Osteocyte (in vitro differentiated cells): Measurements from ENCODE around the gene CD99. TPM values are rescaled to one million over a fixed set of nuclear protein-coding genes. Genes with fewer than 3 reads are reported as not detected.
"Not testable (repeated sequence)": the region's sequence is repeated elsewhere in the genome, so short reads cannot be mapped to it uniquely, and the experiment has no call there.

ENCODE experiments used
- DNase-seq: peaks from one replicate; pipeline ENCODE4 v3.0.0; 2021; ENCODE audit warnings: mixed read lengths; ENCODE audit not compliant: unreplicated experiment; ENCODE audit errors: extremely low spot score
- H3K27ac Mint-ChIP-seq: one replicate; pipeline ENCODE4 v1.8.0; 2021; ENCODE audit warnings: mild to moderate bottlenecking, mixed read lengths; ENCODE audit not compliant: unreplicated experiment
- H3K27me3 Mint-ChIP-seq: one replicate; pipeline ENCODE4 v1.8.0; 2021; ENCODE audit warnings: mixed read lengths; ENCODE audit not compliant: unreplicated experiment
- H3K36me3 Mint-ChIP-seq: one replicate; pipeline ENCODE4 v1.8.0; 2021; ENCODE audit warnings: mixed read lengths; ENCODE audit not compliant: unreplicated experiment
- H3K4me1 Mint-ChIP-seq: one replicate; pipeline ENCODE4 v1.8.0; 2021; ENCODE audit warnings: mixed read lengths; ENCODE audit not compliant: unreplicated experiment
- H3K4me3 Mint-ChIP-seq: one replicate; pipeline ENCODE4 v1.8.0; 2021; ENCODE audit warnings: mild to moderate bottlenecking, moderate library complexity, mixed read lengths; ENCODE audit not compliant: unreplicated experiment
- H3K9me3 Mint-ChIP-seq: one replicate; pipeline ENCODE4 v1.8.0; 2021; ENCODE audit warnings: mixed read lengths; ENCODE audit not compliant: unreplicated experiment
- CTCF ChIP-seq: fragments of 200-600 bp; sonication (generic); IDR thresholded peaks from 2 replicates; pipeline ENCODE4 v1.5.0; 2021; ENCODE audit warnings: antibody characterized with exemption, mild to moderate bottlenecking, moderate library complexity
- total RNA-seq: library from RNA; stranded (reverse); gene quantifications from 2 replicates; pipeline ENCODE4 v1.2.1, GENCODE V29; 2021

Gene CD99
- total RNA-seq, 1 donor from 2014 or later = 621 TPM

- Mint-ChIP-seq H3K4me1 (no peaks in the 10 kb centered on the region), H3K9me3 (no peaks in the 10 kb centered on the region), H3K27ac (no peak overlapping the region), H3K27me3 (peaks cover 17% of the 10 kb centered on the region), H3K4me3 (no peak overlapping the region), H3K36me3 (no peaks in the 10 kb centered on the region)
- TF ChIP-seq CTCF = no peak
- no peak for DNase-seq
Observed at GRCh38 chrX:2767631-2768455, 76.7 kb downstream of the CD99 start.

GRCh38 chrX:2769615-2770014, 78.5 kb downstream of the CD99 start:
- no peak overlapping the region for H3K4me3 Mint-ChIP-seq
- TF ChIP-seq CTCF = no peak
- H3K36me3 Mint-ChIP-seq = no peaks in the 10 kb centered on the region
- H3K27me3 Mint-ChIP-seq = peaks cover 25% of the 10 kb centered on the region
- H3K4me1 Mint-ChIP-seq = no peaks in the 10 kb centered on the region
- no peak overlapping the region for H3K27ac Mint-ChIP-seq
- H3K9me3 Mint-ChIP-seq = peaks cover 1% of the 10 kb centered on the region
- DNase-seq = no peak

GRCh38 chrX:2773166-2774055, 82.3 kb downstream of the CD99 start:
- not testable (repeated sequence) for DNase-seq, H3K9me3 Mint-ChIP-seq, H3K27ac Mint-ChIP-seq, H3K4me1 Mint-ChIP-seq, H3K36me3 Mint-ChIP-seq, H3K4me3 Mint-ChIP-seq
- H3K27me3 Mint-ChIP-seq = peaks cover 38% of the 10 kb centered on the region

- H3K27ac Mint-ChIP-seq = no peak overlapping the region
- peaks cover 7% of the 10 kb centered on the region for H3K9me3 Mint-ChIP-seq
- H3K27me3 Mint-ChIP-seq = peaks cover 38% of the 10 kb centered on the region
- no peak for TF ChIP-seq CTCF
- no peaks in the 10 kb centered on the region for H3K36me3 Mint-ChIP-seq
- DNase-seq = no peak
- H3K4me3 Mint-ChIP-seq = no peak overlapping the region
- no peaks in the 10 kb centered on the region for H3K4me1 Mint-ChIP-seq
Observed at GRCh38 chrX:2774057-2774456, 83.0 kb downstream of the CD99 start.

GRCh38 chrX:2774776-2775175, 83.7 kb downstream of the CD99 start:
- no peak overlapping the region for H3K4me3 Mint-ChIP-seq
- peaks cover 7% of the 10 kb centered on the region for H3K9me3 Mint-ChIP-seq
- DNase-seq = no peak
- peaks cover 38% of the 10 kb centered on the region for H3K27me3 Mint-ChIP-seq
- TF ChIP-seq CTCF = no peak
- no peaks in the 10 kb centered on the region for H3K4me1 Mint-ChIP-seq
- H3K27ac Mint-ChIP-seq = no peak overlapping the region
- no peaks in the 10 kb centered on the region for H3K36me3 Mint-ChIP-seq

- not testable (repeated sequence) for H3K27ac Mint-ChIP-seq, H3K4me1 Mint-ChIP-seq, H3K9me3 Mint-ChIP-seq, H3K36me3 Mint-ChIP-seq, H3K4me3 Mint-ChIP-seq, DNase-seq
- H3K27me3 Mint-ChIP-seq = peaks cover 33% of the 10 kb centered on the region
Observed at GRCh38 chrX:2780472-2781225, 89.6 kb downstream of the CD99 start.
